GM18508 (cell line): ENCODE measurements around the gene CCDC30.
"Not testable (repeated sequence)": the region's sequence is repeated elsewhere in the genome, so short reads cannot be mapped to it uniquely, and the experiment has no call there.

Experiments used
- ATAC-seq: cut with Tn5 transposase; IDR thresholded peaks from one replicate; pipeline ENCODE4 v1.9.1; 2021; ENCODE audit warnings: moderate number of reproducible peaks; ENCODE audit not compliant: insufficient read depth, unreplicated experiment

CCDC30 gene

GRCh38 chr1:42621180-42621579 is 158.1 kb downstream of the CCDC30 start:
- ATAC-seq = not testable (repeated sequence)

- ATAC-seq = not testable (repeated sequence)
Observed at GRCh38 chr1:42627205-42627604, 164.1 kb downstream of the CCDC30 start.

GRCh38 chr1:42639116-42639515 is 176.0 kb downstream of the CCDC30 start:
- ATAC-seq = no peak

- no peak for ATAC-seq
Observed at GRCh38 chr1:42646056-42646455, 183.0 kb downstream of the CCDC30 start.

GRCh38 chr1:42657201-42657600 is 194.1 kb downstream of the CCDC30 start:
- ATAC-seq = no peak

- peak; percentile 44 for ATAC-seq
Observed at GRCh38 chr1:42657981-42658876, 195.1 kb downstream of the CCDC30 start, which contains the start of gene PPIH. TSS of gene PPIH (plus strand) at chr1:42658423. CDS start at chr1:42658447, 24 bp downstream.

- no peak for ATAC-seq
Observed at GRCh38 chr1:42658877-42659337, 195.8 kb downstream of the CCDC30 start.

- ATAC-seq = no peak
Observed at GRCh38 chr1:42660907-42661500, 197.9 kb downstream of the CCDC30 start.

- no peak for ATAC-seq
Observed at GRCh38 chr1:42669936-42670335, 206.8 kb downstream of the CCDC30 start.

- no peak for ATAC-seq
Observed at GRCh38 chr1:42670425-42670824, 207.3 kb downstream of the CCDC30 start.

GRCh38 chr1:42674214-42674613 is 211.1 kb downstream of the CCDC30 start:
- no peak for ATAC-seq

- no peak for ATAC-seq
Observed at GRCh38 chr1:42674682-42675081, 211.6 kb downstream of the CCDC30 start.

GRCh38 chr1:42675467-42675866 is 212.4 kb downstream of the CCDC30 start:
- ATAC-seq = no peak

GRCh38 chr1:42676534-42677087 is 213.5 kb downstream of the CCDC30 start:
- no peak for ATAC-seq

- no peak for ATAC-seq
Observed at GRCh38 chr1:42679364-42679983, 216.4 kb downstream of the CCDC30 start.

- ATAC-seq = no peak
Observed at GRCh38 chr1:42680055-42680454, 217.0 kb downstream of the CCDC30 start.

- no peak for ATAC-seq
Observed at GRCh38 chr1:42680921-42681683, 218.0 kb downstream of the CCDC30 start.

- peak; percentile 84 for ATAC-seq
Observed at GRCh38 chr1:42681741-42682483, 218.8 kb downstream of the CCDC30 start, which contains the start of gene YBX1. TSS of gene YBX1 (plus strand) at chr1:42682418. CDS start at chr1:42682566, 148 bp downstream.

- ATAC-seq = not testable (repeated sequence)
Observed at GRCh38 chr1:42682484-42682738, 219.3 kb downstream of the CCDC30 start.
